ENCODE measurements around the gene ADGRG7.

Gene ADGRG7

DNA sequence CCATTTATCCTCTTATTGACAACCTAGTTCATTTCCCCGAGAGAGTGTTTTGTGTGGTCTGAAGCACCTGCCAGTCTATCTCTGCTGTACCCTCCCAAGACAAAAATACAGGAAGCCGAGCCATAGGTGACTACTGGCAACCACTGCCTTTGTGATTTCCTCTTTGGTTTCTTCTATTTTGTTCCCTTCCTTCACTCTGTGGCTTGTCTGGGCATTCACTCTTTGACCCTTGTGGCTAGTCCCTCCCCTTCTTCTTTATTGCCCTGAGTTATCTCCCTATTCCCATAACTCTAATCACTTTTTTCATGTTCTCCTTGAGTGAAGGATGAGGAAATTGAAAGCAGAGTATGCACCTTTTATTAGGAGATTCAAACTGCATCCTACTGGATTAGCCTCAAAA, at the start of gene ADGRG7:
ADGRG7 (plus strand) TSS at position 297 of the 400 bp plus-strand sequence. CDS start 256 bp downstream, outside the sequence.
- DNase-seq (ENCODE audit: insufficient read length, low spot score) (no peak), FAIRE-seq (no peak)
- no peak for TF ChIP-seq CTCF (IDR thresholded peaks at IDR 0.05; ENCODE audit: insufficient read depth, missing control alignments)

- no peak for FAIRE-seq
- no peak for TF ChIP-seq CTCF (IDR thresholded peaks at IDR 0.05; ENCODE audit: insufficient read depth, missing control alignments)
- no peak for DNase-seq (ENCODE audit: insufficient read length, low spot score)
Measured at GRCh38 chr3:100560426-100560825, 49.0 kb upstream of the ADGRG7 start.

DNA sequence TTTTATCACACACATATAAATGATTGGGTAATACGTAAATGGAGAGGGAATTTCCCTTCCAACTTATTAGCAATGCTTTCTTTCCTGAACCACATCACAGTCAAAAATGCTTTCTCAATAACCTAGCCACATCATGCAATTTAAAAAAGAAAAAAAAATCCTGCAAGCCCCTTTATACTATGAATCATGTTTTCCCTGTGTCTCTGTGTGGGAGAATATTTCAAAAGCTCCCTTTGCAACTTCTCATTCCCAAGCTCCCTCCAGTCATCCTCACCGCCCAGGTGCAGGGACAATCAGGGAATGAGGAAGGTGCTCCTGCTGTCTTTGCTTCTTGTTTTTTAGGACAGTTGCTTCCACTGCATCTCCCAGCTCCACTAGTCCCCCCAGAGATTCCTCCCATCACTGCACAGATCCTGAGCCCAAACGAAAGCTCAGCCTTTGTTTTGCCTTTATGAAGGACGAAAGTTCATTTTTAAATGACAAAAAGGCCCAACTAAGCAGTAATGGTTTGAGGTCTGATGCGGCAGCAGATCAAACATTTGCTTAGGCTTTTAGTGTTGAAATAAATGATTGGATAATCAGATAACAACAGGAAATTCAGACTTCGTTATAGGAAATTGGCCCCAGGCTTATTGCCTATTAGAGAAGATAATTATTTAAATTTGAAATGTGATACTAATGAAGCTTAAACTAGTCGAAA, 47.8 kb upstream of the ADGRG7 start:
- no peak for TF ChIP-seq CTCF (IDR thresholded peaks at IDR 0.05; ENCODE audit: insufficient read depth, missing control alignments)
- no peak for DNase-seq (ENCODE audit: insufficient read length, low spot score)
- no peak for FAIRE-seq

- no peak for DNase-seq (ENCODE audit: insufficient read length, low spot score)
- FAIRE-seq = no peak
- TF ChIP-seq CTCF (IDR thresholded peaks at IDR 0.05; ENCODE audit: insufficient read depth, missing control alignments) = no peak
Measured at GRCh38 chr3:100562224-100562857, 47.1 kb upstream of the ADGRG7 start.

- no peak for DNase-seq (ENCODE audit: insufficient read length, low spot score)
- TF ChIP-seq CTCF (IDR thresholded peaks at IDR 0.05; ENCODE audit: insufficient read depth, missing control alignments) = no peak
- FAIRE-seq = no peak
Measured at GRCh38 chr3:100563228-100563627, 46.2 kb upstream of the ADGRG7 start.

DNA sequence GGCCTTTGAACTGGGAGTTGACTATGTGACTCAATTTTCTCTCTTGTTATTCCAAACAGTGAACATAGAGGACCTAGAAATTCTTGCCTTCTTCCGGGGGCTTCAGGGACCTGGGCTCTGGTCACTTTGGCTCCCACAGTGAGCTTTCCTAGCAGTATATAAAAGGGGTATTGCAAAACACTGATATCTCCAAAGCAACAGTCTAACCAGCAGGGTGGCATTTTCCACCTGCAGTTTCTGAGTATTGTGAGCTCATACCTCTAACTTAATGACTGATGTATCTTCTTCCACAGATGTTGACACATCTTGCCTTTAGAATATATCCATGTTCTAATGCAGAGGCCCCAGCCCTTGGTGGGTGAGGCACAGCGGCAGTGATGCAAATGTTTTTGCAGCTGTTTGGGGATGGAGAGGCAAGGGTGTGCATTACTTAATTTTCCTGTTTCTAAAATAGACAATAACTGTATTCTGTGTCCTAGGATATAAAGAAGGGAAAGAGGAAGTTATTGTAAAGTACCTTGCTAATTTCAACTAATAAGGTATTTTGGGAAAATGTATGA, 45.7 kb upstream of the ADGRG7 start:
- TF ChIP-seq CTCF (IDR thresholded peaks at IDR 0.05; ENCODE audit: insufficient read depth, missing control alignments) = no peak
- DNase-seq (ENCODE audit: insufficient read length, low spot score) = no peak
- no peak for FAIRE-seq

GRCh38 chr3:100570811-100571210, 38.6 kb upstream of the ADGRG7 start:
- TF ChIP-seq CTCF (IDR thresholded peaks at IDR 0.05; ENCODE audit: insufficient read depth, missing control alignments) = no peak
- FAIRE-seq = no peak
- no peak for DNase-seq (ENCODE audit: insufficient read length, low spot score)

Measured in D721Med (cell line).